ENCODE measurements around the gene GNA14. TPM values are rescaled to one million over a fixed set of nuclear protein-coding genes. Genes with fewer than 3 reads are reported as not detected.

GNA14 gene
- total RNA-seq, 1 experiment from 2014 or later: 0.25 TPM

GRCh38 chr9:77469515-77470231 is 178.4 kb downstream of the GNA14 start:
- Histone ChIP-seq H3K9ac (ENCODE audit: low read length) (no peak overlapping the region), H3K36me3 (ENCODE audit: control insufficient read depth in 1 of 2, insufficient read depth in 2 of 2, low read length in 2 of 2) (no peaks in the 10 kb centered on the region), H3K9me2 (ENCODE audit: insufficient read depth) (no peaks in the 10 kb centered on the region), H3K79me2 (ENCODE audit: insufficient read depth, low read length) (no peaks in the 10 kb centered on the region), H3K4me3 (replicated peaks in 1 of 2; ENCODE audit: low read depth in 1 of 2, low read length in 2 of 2) (no peak overlapping the region), H3K27ac (ENCODE audit: low read depth, low read length) (no peak overlapping the region), H3K27me3 (ENCODE audit: insufficient read depth, low read length) (no peaks in the 10 kb centered on the region), H2AFZ (ENCODE audit: low read depth, low read length, poor library complexity, severe bottlenecking) (no peak overlapping the region), H3K4me2 (ENCODE audit: low read length) (no peak overlapping the region), H4K20me1 (ENCODE audit: insufficient read depth) (no peaks in the 10 kb centered on the region), H3K4me1 (ENCODE audit: control insufficient read depth in 1 of 2, insufficient read depth in 2 of 2, low read length in 2 of 2) (no peaks in the 10 kb centered on the region; a peak in 1 of 4 replicates), H3K9me3 (ENCODE audit: control insufficient read depth in 1 of 2, insufficient read depth in 1 of 2, low read depth in 1 of 2, low read length in 2 of 2) (peaks cover 0 to 6% of the 10 kb centered on the region in 2 experiments; a peak in 1 of 4 replicates)
- ChIA-PET POLR2A (no interaction called here), RAD21 (ENCODE audit: low non-redundant PET in 1 of 2, low total read pairs in 2 of 2, uncharacterized antibody in 2 of 2, unreplicated experiment in 2 of 2) (no interaction called here), CTCF (no interaction called here)
- no TSS peak for BruUV-seq (replicated peaks)
- DNase-seq (ENCODE audit: low read depth, low spot score) (no peak), ATAC-seq (no peak)
- intact Hi-C loops (cut with micrococcal nuclease): no loop called here
- no peak for TF ChIP-seq ZNF274 (IDR thresholded peaks at IDR 0.05; ENCODE audit: low read depth, low read length)
- TF ChIP-seq POLR2AphosphoS5 (IDR thresholded peaks at IDR 0.05; ENCODE audit: low read depth, low read length): no peak
- no peak for TF ChIP-seq SRF (IDR thresholded peaks at IDR 0.05; ENCODE audit: low read depth)
- no peak for TF ChIP-seq POLR2A (IDR thresholded peaks at IDR 0.05; ENCODE audit: borderline replicate concordance, extremely low read depth, insufficient read depth, insufficient read length)
- TF ChIP-seq, protein P1, sequence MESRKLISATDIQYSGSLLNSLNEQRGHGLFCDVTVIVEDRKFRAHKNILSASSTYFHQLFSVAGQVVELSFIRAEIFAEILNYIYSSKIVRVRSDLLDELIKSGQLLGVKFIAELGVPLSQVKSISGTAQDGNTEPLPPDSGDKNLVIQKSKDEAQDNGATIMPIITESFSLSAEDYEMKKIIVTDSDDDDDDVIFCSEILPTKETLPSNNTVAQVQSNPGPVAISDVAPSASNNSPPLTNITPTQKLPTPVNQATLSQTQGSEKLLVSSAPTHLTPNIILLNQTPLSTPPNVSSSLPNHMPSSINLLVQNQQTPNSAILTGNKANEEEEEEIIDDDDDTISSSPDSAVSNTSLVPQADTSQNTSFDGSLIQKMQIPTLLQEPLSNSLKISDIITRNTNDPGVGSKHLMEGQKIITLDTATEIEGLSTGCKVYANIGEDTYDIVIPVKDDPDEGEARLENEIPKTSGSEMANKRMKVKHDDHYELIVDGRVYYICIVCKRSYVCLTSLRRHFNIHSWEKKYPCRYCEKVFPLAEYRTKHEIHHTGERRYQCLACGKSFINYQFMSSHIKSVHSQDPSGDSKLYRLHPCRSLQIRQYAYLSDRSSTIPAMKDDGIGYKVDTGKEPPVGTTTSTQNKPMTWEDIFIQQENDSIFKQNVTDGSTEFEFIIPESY (IDR thresholded peaks at IDR 0.05; ENCODE audit: extremely low read depth, insufficient replicate concordance, low read length): no peak
- TF ChIP-seq, protein P2, sequence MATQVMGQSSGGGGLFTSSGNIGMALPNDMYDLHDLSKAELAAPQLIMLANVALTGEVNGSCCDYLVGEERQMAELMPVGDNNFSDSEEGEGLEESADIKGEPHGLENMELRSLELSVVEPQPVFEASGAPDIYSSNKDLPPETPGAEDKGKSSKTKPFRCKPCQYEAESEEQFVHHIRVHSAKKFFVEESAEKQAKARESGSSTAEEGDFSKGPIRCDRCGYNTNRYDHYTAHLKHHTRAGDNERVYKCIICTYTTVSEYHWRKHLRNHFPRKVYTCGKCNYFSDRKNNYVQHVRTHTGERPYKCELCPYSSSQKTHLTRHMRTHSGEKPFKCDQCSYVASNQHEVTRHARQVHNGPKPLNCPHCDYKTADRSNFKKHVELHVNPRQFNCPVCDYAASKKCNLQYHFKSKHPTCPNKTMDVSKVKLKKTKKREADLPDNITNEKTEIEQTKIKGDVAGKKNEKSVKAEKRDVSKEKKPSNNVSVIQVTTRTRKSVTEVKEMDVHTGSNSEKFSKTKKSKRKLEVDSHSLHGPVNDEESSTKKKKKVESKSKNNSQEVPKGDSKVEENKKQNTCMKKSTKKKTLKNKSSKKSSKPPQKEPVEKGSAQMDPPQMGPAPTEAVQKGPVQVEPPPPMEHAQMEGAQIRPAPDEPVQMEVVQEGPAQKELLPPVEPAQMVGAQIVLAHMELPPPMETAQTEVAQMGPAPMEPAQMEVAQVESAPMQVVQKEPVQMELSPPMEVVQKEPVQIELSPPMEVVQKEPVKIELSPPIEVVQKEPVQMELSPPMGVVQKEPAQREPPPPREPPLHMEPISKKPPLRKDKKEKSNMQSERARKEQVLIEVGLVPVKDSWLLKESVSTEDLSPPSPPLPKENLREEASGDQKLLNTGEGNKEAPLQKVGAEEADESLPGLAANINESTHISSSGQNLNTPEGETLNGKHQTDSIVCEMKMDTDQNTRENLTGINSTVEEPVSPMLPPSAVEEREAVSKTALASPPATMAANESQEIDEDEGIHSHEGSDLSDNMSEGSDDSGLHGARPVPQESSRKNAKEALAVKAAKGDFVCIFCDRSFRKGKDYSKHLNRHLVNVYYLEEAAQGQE (IDR thresholded peaks at IDR 0.05; ENCODE audit: low read depth): no peak
- TF ChIP-seq SIN3A (IDR thresholded peaks at IDR 0.05; ENCODE audit: low read depth): no peak
- no peak for TF ChIP-seq FOSL1 (IDR thresholded peaks at IDR 0.05; ENCODE audit: low read depth)
- TF ChIP-seq CEBPB (IDR thresholded peaks at IDR 0.05; ENCODE audit: low read depth): no peak
- TF ChIP-seq TCF7L2 (IDR thresholded peaks at IDR 0.05; ENCODE audit: borderline replicate concordance, extremely low read depth, insufficient read depth, insufficient read length): no peak
- no peak for TF ChIP-seq ZFX (IDR thresholded peaks at IDR 0.05)
- TF ChIP-seq ELF1 (IDR thresholded peaks at IDR 0.05; ENCODE audit: borderline replicate concordance, low read depth): no peak
- no peak for TF ChIP-seq MAX (IDR thresholded peaks at IDR 0.05)
- no peak for TF ChIP-seq EZH2phosphoT487 (IDR thresholded peaks at IDR 0.05; ENCODE audit: borderline replicate concordance)
- no peak for TF ChIP-seq ATF3 (IDR thresholded peaks at IDR 0.05)
- TF ChIP-seq SP1 (IDR thresholded peaks at IDR 0.05; ENCODE audit: low read depth): no peak
